HCT116 (cell line): ENCODE data around the gene SAMD1. TPM values are rescaled to one million over a fixed set of nuclear protein-coding genes. Genes with fewer than 3 reads are reported as not detected.

ENCODE experiments used
- ATAC-seq: fragments of 200-7000 bp; cut with Tn5 transposase; 2 replicates; pipeline ENCODE4 v1.9.1; 2020; ENCODE audit warnings: mild to moderate bottlenecking, moderate library complexity
- BruUV-seq: library from RNA; stranded (reverse); fragments of 400-500 nt; replicated peaks from 2 replicates; lab custom pipeline; 2021; lab: Mats Ljungman, UMichigan
- CTCF ChIA-PET: fragments of 300-600 bp; sonication (Branson Sonifier 250); formaldehyde crosslinking; loops from one replicate; lab custom pipeline; 2021; ENCODE audit warnings: antibody characterized with exemption; lab: Charles Lee
- POLR2A ChIA-PET: fragments of 300-600, 350-600 bp; sonication (Branson Sonifier 250); formaldehyde crosslinking; loops from one replicate; lab custom pipeline; 2021; ENCODE audit warnings: antibody characterized with exemption; lab: Charles Lee
- RAD21 ChIA-PET, 2 experiments: fragments of 300-600 bp; sonication (Branson Sonifier 250); formaldehyde crosslinking; loops; one replicate each; lab custom pipeline; 2023; ENCODE audit warnings: low total read pairs in 2 of 2; ENCODE audit not compliant: uncharacterized antibody in 2 of 2, unreplicated experiment in 2 of 2, low non-redundant PET in 1 of 2; lab: Charles Lee
- DNase-seq: peaks from one replicate; pipeline ENCODE4 v3.0.0-alpha.2; 2010; ENCODE audit warnings: low read depth, low spot score
- H2AFZ ChIP-seq: fragments of 200-600 bp; shearing (Covaris generic), sonication (generic); 2 replicates; pipeline ENCODE4 v1.6.1; 2017; ENCODE audit warnings: low read depth, mixed run types, mixed read lengths, antibody characterized with exemption, low read length; ENCODE audit not compliant: poor library complexity, severe bottlenecking
- H3K27ac ChIP-seq: 2 replicates; pipeline ENCODE4 v1.5.1; 2012; ENCODE audit warnings: low read depth, low read length
- H3K27me3 ChIP-seq: fragments of 200-600 bp; sonication (generic); 2 replicates; pipeline ENCODE4 v1.6.1; 2016; ENCODE audit warnings: mixed run types, low read length, mixed read lengths; ENCODE audit not compliant: insufficient read depth
- H3K36me3 ChIP-seq, 2 experiments: fragments of 200-500 bp in 1 of 2; fragments of 200-600 bp in 1 of 2; sonication (Bioruptor generic) in 1 of 2; sonication (generic) in 1 of 2; 2 replicates each; pipeline versions ENCODE4 v1.5.1 to v1.6.1; 2014 to 2016; ENCODE audit warnings: low read length in 2 of 2, inconsistent platforms in 1 of 2, mixed read lengths in 1 of 2, mixed run types in 1 of 2; ENCODE audit not compliant: insufficient read depth in 2 of 2, control insufficient read depth in 1 of 2
- H3K4me1 ChIP-seq, 2 experiments: fragments of 200-600 bp in 1 of 2; sonication (generic) in 1 of 2; 2 replicates each; pipeline versions ENCODE4 v1.5.1 to v1.6.1; 2012 to 2017; ENCODE audit warnings: low read length in 2 of 2, inconsistent platforms in 1 of 2, mild to moderate bottlenecking in 1 of 2, mixed read lengths in 1 of 2, mixed run types in 1 of 2, moderate library complexity in 1 of 2; ENCODE audit not compliant: insufficient read depth in 2 of 2, control insufficient read depth in 1 of 2
- H3K4me2 ChIP-seq: fragments of 200-600 bp; sonication (generic); 2 replicates; pipeline ENCODE4 v1.6.1; 2017; ENCODE audit warnings: mixed run types, low read length, mixed read lengths
- H3K4me3 ChIP-seq, 2 experiments: fragments of 200-600 bp in 1 of 2; sonication (generic) in 1 of 2; replicated peaks in 1 of 2; 2 replicates each; pipeline ENCODE4 v1.5.1; 2011 to 2016; ENCODE audit warnings: low read length in 2 of 2, control low read depth in 1 of 2, low read depth in 1 of 2, mild to moderate bottlenecking in 1 of 2, mixed read lengths in 1 of 2, mixed run types in 1 of 2
- H3K79me2 ChIP-seq: fragments of 200-600 bp; sonication (generic); 2 replicates; pipeline ENCODE4 v1.6.1; 2017; ENCODE audit warnings: mild to moderate bottlenecking, mixed run types, low read length, moderate library complexity, mixed read lengths; ENCODE audit not compliant: insufficient read depth
- H3K9ac ChIP-seq: fragments of 200-600 bp; sonication (generic); 2 replicates; pipeline ENCODE4 v1.6.1; 2016; ENCODE audit warnings: low read length, mixed read lengths
- H3K9me2 ChIP-seq: fragments of 200-600 bp; sonication (generic), shearing (Covaris generic); 2 replicates; pipeline ENCODE4 v1.6.1; 2017; ENCODE audit warnings: mixed run types, mild to moderate bottlenecking, moderate library complexity; ENCODE audit not compliant: insufficient read depth
- H3K9me3 ChIP-seq, 2 experiments: fragments of 200-500 bp in 1 of 2; fragments of 200-600 bp in 1 of 2; sonication (Bioruptor generic) in 1 of 2; sonication (generic) in 1 of 2; 2 replicates each; pipeline ENCODE4 v1.6.1; 2014 to 2017; ENCODE audit warnings: low read length in 2 of 2, mixed read lengths in 2 of 2, inconsistent platforms in 1 of 2, low read depth in 1 of 2, mild to moderate bottlenecking in 1 of 2, mixed run types in 1 of 2, moderate library complexity in 1 of 2; ENCODE audit not compliant: control insufficient read depth in 1 of 2, insufficient read depth in 1 of 2
- H4K20me1 ChIP-seq: fragments of 200-600 bp; sonication (generic), shearing (Covaris generic); 2 replicates; pipeline ENCODE4 v1.6.1; 2017; ENCODE audit warnings: mixed run types, mild to moderate bottlenecking, moderate library complexity; ENCODE audit not compliant: insufficient read depth
- ATF3 ChIP-seq: IDR thresholded peaks from 2 replicates; pipeline ENCODE4 v1.6.1; 2012
- CBX3 ChIP-seq: IDR thresholded peaks from 2 replicates; pipeline ENCODE4 v1.6.1; 2012; ENCODE audit warnings: low read depth
- CEBPB ChIP-seq: IDR thresholded peaks from 2 replicates; pipeline ENCODE4 v1.6.1; 2012; ENCODE audit warnings: low read depth
- EGR1 ChIP-seq: IDR thresholded peaks from 2 replicates; pipeline ENCODE4 v1.6.1; 2012; ENCODE audit warnings: low read depth
- ELF1 ChIP-seq: IDR thresholded peaks from 2 replicates; pipeline ENCODE4 v1.6.1; 2012; ENCODE audit warnings: low read depth, borderline replicate concordance
- EZH2 ChIP-seq: fragments of 200-600 bp; sonication (generic); IDR thresholded peaks from 2 replicates; pipeline ENCODE4 v1.6.1; 2017; ENCODE audit warnings: antibody characterized with exemption, mixed run types
- FOSL1 ChIP-seq: IDR thresholded peaks from 2 replicates; pipeline ENCODE4 v1.6.1; 2012; ENCODE audit warnings: low read depth
- JUND ChIP-seq: IDR thresholded peaks from 2 replicates; pipeline ENCODE4 v1.6.1; 2012
- POLR2A ChIP-seq: IDR thresholded peaks from 2 replicates; pipeline ENCODE4 v1.7.0; 2011; ENCODE audit warnings: borderline replicate concordance; ENCODE audit not compliant: insufficient read depth, insufficient read length; ENCODE audit errors: extremely low read depth
- POLR2AphosphoS5 ChIP-seq: IDR thresholded peaks from 2 replicates; pipeline ENCODE4 v1.6.1; 2011; ENCODE audit warnings: mild to moderate bottlenecking, low read depth, low read length, moderate library complexity
- REST ChIP-seq: IDR thresholded peaks from 2 replicates; pipeline ENCODE4 v1.6.1; 2012; ENCODE audit warnings: low read depth
- SIN3A ChIP-seq: IDR thresholded peaks from 2 replicates; pipeline ENCODE4 v1.6.1; 2012; ENCODE audit warnings: low read depth
- SP1 ChIP-seq: IDR thresholded peaks from 2 replicates; pipeline ENCODE4 v1.6.1; 2012; ENCODE audit warnings: low read depth
- SRF ChIP-seq: IDR thresholded peaks from 2 replicates; pipeline ENCODE4 v1.6.1; 2012; ENCODE audit warnings: low read depth
- ZBTB33 ChIP-seq: IDR thresholded peaks from 2 replicates; pipeline ENCODE4 v1.6.1; 2011; ENCODE audit warnings: mild to moderate bottlenecking, low read length, moderate library complexity; ENCODE audit not compliant: insufficient replicate concordance; ENCODE audit errors: extremely low read depth
- ZNF274 ChIP-seq: fragments of 200-500 bp; sonication (Bioruptor generic); IDR thresholded peaks from 2 replicates; pipeline ENCODE4 v1.6.1; 2014; ENCODE audit warnings: mild to moderate bottlenecking, low read depth, low read length, inconsistent platforms
- intact Hi-C: fragments of 100-400 bp; cut with micrococcal nuclease; formaldehyde crosslinking; loops from 2 replicates; pipeline ENCODE4 v1.10.0; 2022
- total RNA-seq: library from RNA; stranded (reverse); gene quantifications from one replicate; pipeline ENCODE4 v1.2.1, GENCODE V29; 2021; ENCODE audit not compliant: unreplicated experiment

Gene SAMD1
- total RNA-seq, 1 experiment from 2014 or later, result 62.9 TPM

- H3K36me3 ChIP-seq, result no peaks in the 10 kb centered on the region
- no peak for ATAC-seq
- H2AFZ ChIP-seq, result no peak overlapping the region
- H3K27me3 ChIP-seq, result no peaks in the 10 kb centered on the region
- ChIA-PET CTCF (no interaction called here), POLR2A (no interaction called here), RAD21 (no interaction called here)
- H3K4me2 ChIP-seq, result no peak overlapping the region
- H3K9me2 ChIP-seq, result no peaks in the 10 kb centered on the region
- no TSS peak for BruUV-seq
- H3K9me3 ChIP-seq, result no peaks in the 10 kb centered on the region
- no peak overlapping the region for H3K9ac ChIP-seq
- H3K27ac ChIP-seq, result no peak overlapping the region
- no peak overlapping the region for H3K4me3 ChIP-seq
- TF ChIP-seq FOSL1, result no peak
- no peak for TF ChIP-seq CBX3
- TF ChIP-seq ELF1, result no peak
- no peak for TF ChIP-seq SRF
- TF ChIP-seq EZH2, result no peak
- no peak for TF ChIP-seq ATF3
- TF ChIP-seq EGR1, result no peak
- no peak for TF ChIP-seq REST
- TF ChIP-seq SIN3A, result no peak
- TF ChIP-seq JUND, result no peak
- TF ChIP-seq POLR2AphosphoS5, result no peak
- TF ChIP-seq ZBTB33, result no peak
- TF ChIP-seq SP1, result no peak
- no peak for TF ChIP-seq ZNF274
- TF ChIP-seq POLR2A, result no peak
- no peak for TF ChIP-seq CEBPB
- no peaks in the 10 kb centered on the region for H3K79me2 ChIP-seq
- no peaks in the 10 kb centered on the region for H4K20me1 ChIP-seq
- intact Hi-C loops, result no loop called here
- H3K4me1 ChIP-seq, result peaks cover 22 to 30% of the 10 kb centered on the region in 2 experiments
- no peak for DNase-seq
These were observed 28.0 kb downstream of the SAMD1 start for GRCh38 chr19:14062558-14062855.
